Heart right ventricle (tissue), 16 donors: ENCODE results near the gene CCDC188. TPM values are rescaled to one million over a fixed set of nuclear protein-coding genes. Genes with fewer than 3 reads are reported as not detected.

ENCODE experiments used
- ATAC-seq, 8 donors: fragments of 200-7000 bp; cut with Tn5 transposase; one replicate each; pipeline ENCODE4 v1.9.1; 2020; ENCODE audit warnings: mild to moderate bottlenecking in 8 of 8, moderate library complexity in 8 of 8, moderate number of reproducible peaks in 1 of 8
- DNase-seq, 2 donors: peaks; one replicate each; pipeline ENCODE4 v3.0.0-alpha.2; 2020
- H3K27ac ChIP-seq, 10 donors: fragments of 200-600 bp; sonication (generic) in 2 of 10; one replicate each; pipeline versions ENCODE4 v1.5.0 to v1.8.0; 2020 to 2022; ENCODE audit warnings: mild to moderate bottlenecking in 3 of 10
- H3K27me3 ChIP-seq, 7 donors: fragments of 200-600 bp; one replicate each; pipeline ENCODE4 v1.8.0; 2021 to 2022; ENCODE audit warnings: mild to moderate bottlenecking in 2 of 7
- H3K36me3 ChIP-seq, 9 donors: fragments of 200-600 bp; sonication (generic) in 1 of 9; one replicate each; pipeline versions ENCODE4 v1.5.0 to v1.8.0; 2020 to 2022; ENCODE audit warnings: mild to moderate bottlenecking in 2 of 9
- H3K4me1 ChIP-seq, 9 donors: fragments of 200-600 bp; sonication (generic) in 1 of 9; one replicate each; pipeline versions ENCODE4 v1.5.0 to v1.8.0; 2020 to 2022; ENCODE audit warnings: mild to moderate bottlenecking in 4 of 9
- H3K4me3 ChIP-seq, 10 donors: fragments of 200-600 bp; sonication (generic) in 2 of 10; one replicate each; pipeline versions ENCODE4 v1.5.0 to v1.8.0; 2020 to 2022; ENCODE audit warnings: mild to moderate bottlenecking in 7 of 10, moderate library complexity in 2 of 10
- H3K9me3 ChIP-seq, 11 donors: fragments of 200-600 bp in 10 of 11; sonication (generic) in 2 of 11; one replicate each; pipeline versions ENCODE4 v1.5.0 to v1.8.0; 2013 to 2022; ENCODE audit warnings: mild to moderate bottlenecking in 2 of 11, control low read depth in 1 of 11, moderate library complexity in 1 of 11
- WGBS, 2 donors: extraction: QIAGEN DNeasy Blood & Tissue Kit; methylation state at CpG; one replicate each; pipeline ENCODE4 v1.1.7; 2013; ENCODE audit warnings: inconsistent platforms in 1 of 2; 5-methylcytosine and 5-hydroxymethylcytosine counted together
- intact Hi-C, 10 donors: fragments of 100-400 bp; cut with DNase I; formaldehyde crosslinking; loops; one replicate each; pipeline versions ENCODE4 v1.11.1 to v1.14.2; 2022
- polyA plus RNA-seq, 2 donors: library from polyadenylated mRNA; stranded (reverse); fragments of 200-250 nt; gene quantifications; one replicate each; pipeline ENCODE4 v1.2.3, GENCODE V29; 2013
- total RNA-seq, 10 donors: library from RNA; stranded (reverse); fragmentation: NEBNext Ultra II Directional in 3 of 10; extraction: Animal tissue kit (Norgen Biotek cat#: 25700) in 3 of 10; gene quantifications; one replicate each; pipeline versions ENCODE4 v1.2.1 to v1.2.4, GENCODE V29; 2021 to 2023
- TF ChIP-seq, protein P1 (sequence below), 9 donors: fragments of 200-600 bp; sonication (generic) in 2 of 9; IDR thresholded peaks; one replicate each; pipeline versions ENCODE4 v1.5.0 to v1.8.0; 2021 to 2022; ENCODE audit warnings: antibody characterized with exemption in 9 of 9, mild to moderate bottlenecking in 5 of 9, moderate library complexity in 1 of 9
- donor health status: Arrhythmogenic right ventricular cardiomyopathy.
- donor health status: ischemic (EF 13 %, LVEDD 7.1; RV severe dilation, severe dysfunction).
- donor health status: healthy with polysubstance abuse.
- donor health status: DM: no; HTN: yes; CAD: no.
- donor health status: DM: no; HTN: no; CAD: no.
- donor health status: ischemic (EF 25% LVEDD 6.9; RV normal size, moderate dysfunction).
- donor health status: ischemic (EF 25% LVEDD 5.7; RV mildly dilated, moderate dysfunction).
- donor health status: healthy.
- donor health status: DM: yes; HTN: yes; CAD: no.
- donor health status: Ischemic cardiomyopathy.
- donor health status: ischemic (EF 35%, LVEDD 5.7; RV mildly dilated, moderate dysfunction).
- donor health status: nonischemic (EF 11% LVEDD 7.7; RV severe dilation, severe dysfunction).
- donor health status: DM: yes; HTN: yes; CAD: no.
- donor health status: PGD.
- donor health status: ischemic (EF 29% LVEDD 5.4; RV normal size, mild dysfunction).
- donor health status: nonischemic (EF 23%, LVEDD 6.1; RV moderate dilation, normal function).

Gene CCDC188
- total and polyA plus RNA-seq, 12 donors = 0.15 to 2.3 (median 0.51) TPM; not detected in 3

DNA sequence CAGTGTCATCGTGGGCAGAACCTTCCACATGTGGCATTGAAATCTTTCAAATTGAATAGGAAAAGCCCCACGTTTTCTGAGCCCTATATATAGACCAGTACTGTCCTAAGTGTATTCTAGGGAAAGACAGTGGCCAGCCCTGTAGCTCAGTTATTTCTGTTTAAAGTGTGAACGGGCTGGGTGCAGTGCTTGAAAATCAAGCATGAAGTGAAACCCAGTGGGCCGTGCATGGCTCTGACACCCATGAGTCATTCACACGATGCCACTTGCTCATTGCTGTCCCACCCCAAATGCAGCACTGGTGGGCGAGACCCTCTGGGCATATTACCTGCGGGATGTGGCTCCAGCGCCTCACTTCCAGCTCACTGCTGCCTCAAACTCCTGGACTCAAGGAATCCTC, 29.8 kb upstream of the CCDC188 start:
- TF ChIP-seq, protein P1, sequence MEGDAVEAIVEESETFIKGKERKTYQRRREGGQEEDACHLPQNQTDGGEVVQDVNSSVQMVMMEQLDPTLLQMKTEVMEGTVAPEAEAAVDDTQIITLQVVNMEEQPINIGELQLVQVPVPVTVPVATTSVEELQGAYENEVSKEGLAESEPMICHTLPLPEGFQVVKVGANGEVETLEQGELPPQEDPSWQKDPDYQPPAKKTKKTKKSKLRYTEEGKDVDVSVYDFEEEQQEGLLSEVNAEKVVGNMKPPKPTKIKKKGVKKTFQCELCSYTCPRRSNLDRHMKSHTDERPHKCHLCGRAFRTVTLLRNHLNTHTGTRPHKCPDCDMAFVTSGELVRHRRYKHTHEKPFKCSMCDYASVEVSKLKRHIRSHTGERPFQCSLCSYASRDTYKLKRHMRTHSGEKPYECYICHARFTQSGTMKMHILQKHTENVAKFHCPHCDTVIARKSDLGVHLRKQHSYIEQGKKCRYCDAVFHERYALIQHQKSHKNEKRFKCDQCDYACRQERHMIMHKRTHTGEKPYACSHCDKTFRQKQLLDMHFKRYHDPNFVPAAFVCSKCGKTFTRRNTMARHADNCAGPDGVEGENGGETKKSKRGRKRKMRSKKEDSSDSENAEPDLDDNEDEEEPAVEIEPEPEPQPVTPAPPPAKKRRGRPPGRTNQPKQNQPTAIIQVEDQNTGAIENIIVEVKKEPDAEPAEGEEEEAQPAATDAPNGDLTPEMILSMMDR (IDR thresholded peaks at IDR 0.05) = no peak
- no peak for ATAC-seq
- H3K36me3 ChIP-seq = no peaks in the 10 kb centered on the region

DNA sequence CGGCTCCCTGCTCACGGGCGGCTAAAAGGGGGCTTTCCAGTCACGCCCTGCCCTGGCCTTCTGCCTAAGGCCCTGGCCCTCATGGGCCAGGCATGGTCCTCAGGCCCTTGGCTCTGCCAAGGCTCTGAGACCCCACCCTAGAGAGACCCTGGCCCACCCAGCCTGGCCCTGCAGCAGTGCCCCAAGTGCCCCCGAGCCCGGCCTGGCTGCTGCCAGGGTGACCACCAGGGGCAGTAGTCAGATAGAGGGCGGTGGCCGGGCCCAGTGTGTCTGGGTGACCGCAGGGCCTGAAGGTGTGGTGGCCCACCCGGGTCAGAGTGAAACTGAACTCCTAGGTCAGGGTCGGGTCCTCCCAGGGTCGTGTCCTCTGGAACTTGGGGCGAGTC, 29.4 kb upstream of the CCDC188 start:
- DNase-seq (no peak), ATAC-seq (peak in 1 of 8 donors; percentile 7)
- H3K4me1 ChIP-seq = no peaks in the 10 kb centered on the region
- intact Hi-C loops = no loop called here
- H3K27me3 ChIP-seq = peaks cover 0 to 6% (median 0%) of the 10 kb centered on the region in 7 donors
- 86 to 89% methylated on average over 13 of the region's 13 CpGs for WGBS, 2 donors
- no peaks in the 10 kb centered on the region for H3K9me3 ChIP-seq
- no peaks in the 10 kb centered on the region for H3K36me3 ChIP-seq
- H3K27ac ChIP-seq = no peak overlapping the region
- TF ChIP-seq, protein P1 (IDR thresholded peaks at IDR 0.05) = peak in 6 of 9 donors; percentile 6 to 24 (median 16)
- no peak overlapping the region for H3K4me3 ChIP-seq

More for the DNA sequence above, 29.8 kb upstream of the CCDC188 start:
- 86 to 90% methylated on average over 8 of the region's 8 CpGs for WGBS, 2 donors
- peaks cover 0 to 9% (median 0%) of the 10 kb centered on the region in 7 donors for H3K27me3 ChIP-seq
- no peak for DNase-seq
- intact Hi-C loops = no loop called here
- no peak overlapping the region for H3K27ac ChIP-seq
- H3K4me3 ChIP-seq = no peak overlapping the region
- H3K9me3 ChIP-seq = no peaks in the 10 kb centered on the region
- no peaks in the 10 kb centered on the region for H3K4me1 ChIP-seq

DNA sequence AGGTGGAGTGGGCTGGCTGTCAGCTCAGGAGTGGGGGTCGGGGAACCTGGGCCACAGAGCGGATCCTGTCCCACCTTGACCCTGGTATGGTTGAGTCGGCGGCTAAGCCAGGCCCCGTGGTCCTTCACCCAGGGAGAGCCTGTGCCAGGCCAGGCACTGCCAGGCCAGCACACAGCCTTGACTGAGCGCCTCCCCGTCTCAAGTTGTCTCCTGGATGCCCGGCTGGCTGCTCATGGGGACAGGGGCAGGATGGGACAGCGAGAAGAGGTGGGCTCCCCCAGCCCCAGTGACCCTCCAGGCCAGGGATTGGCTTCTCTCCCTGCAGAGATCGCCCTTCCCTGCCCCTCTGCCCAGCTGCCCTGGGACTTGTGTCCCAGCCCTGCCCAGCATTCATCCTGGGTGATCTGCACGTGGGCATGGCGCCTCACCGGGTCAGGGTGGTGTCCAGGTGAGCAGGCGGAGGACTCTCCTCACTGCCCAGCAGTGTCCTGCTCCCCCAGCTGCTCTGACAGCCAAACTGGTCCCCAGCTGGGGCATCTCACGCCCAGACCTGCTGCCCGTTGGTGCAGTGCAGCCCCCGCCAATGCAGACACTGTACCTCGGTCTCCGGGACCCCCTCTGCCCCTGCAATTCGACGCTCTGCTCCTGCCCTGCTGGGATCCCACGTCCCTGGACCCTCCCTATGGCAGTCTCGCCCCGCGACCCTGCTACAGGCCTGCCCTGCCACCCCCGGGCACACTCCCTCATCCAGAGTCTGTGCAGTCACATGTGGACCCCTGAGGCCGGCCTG, 28.8 kb upstream of the CCDC188 start:
- intact Hi-C loops = loop anchor here in 1 of 10 donors (5.0 kb wide), 1 partner anchor 58 kb away; no protein-coding TSS in a partner anchor
- DNase-seq (no peak), ATAC-seq (no peak)
- Histone ChIP-seq H3K36me3 (no peaks in the 10 kb centered on the region), H3K27me3 (peaks cover 0 to 3% (median 0%) of the 10 kb centered on the region in 7 donors), H3K9me3 (no peaks in the 10 kb centered on the region), H3K4me1 (no peaks in the 10 kb centered on the region), H3K4me3 (no peak overlapping the region), H3K27ac (no peak overlapping the region)
- TF ChIP-seq, protein P1 (IDR thresholded peaks at IDR 0.05) = no peak
- 91 to 92% methylated on average over 27 of the region's 27 CpGs for WGBS, 2 donors

DNA sequence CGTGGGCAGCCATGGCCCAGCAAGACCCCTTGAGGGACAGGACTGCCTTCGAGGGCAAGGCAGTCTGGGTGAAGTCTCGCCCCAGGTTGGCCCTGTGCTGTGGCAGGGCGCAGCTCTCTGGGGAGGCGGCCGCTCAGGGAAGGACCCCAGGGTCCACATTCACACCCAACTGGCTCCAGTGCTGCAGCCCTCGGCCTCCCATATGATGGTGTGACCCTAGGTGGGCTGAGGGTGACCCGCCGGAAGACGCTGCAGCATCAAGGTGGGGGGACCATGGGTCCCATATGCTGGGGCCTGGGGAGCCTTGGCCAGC, 28.0 kb upstream of the CCDC188 start:
- 95 to 96% methylated on average over 10 of the region's 10 CpGs for WGBS, 2 donors
- no peaks in the 10 kb centered on the region for H3K9me3 ChIP-seq
- TF ChIP-seq, protein P1 (IDR thresholded peaks at IDR 0.05) = no peak
- no peak for ATAC-seq
- intact Hi-C loops = loop anchor here in 1 of 10 donors (5.0 kb wide), 1 partner anchor 58 kb away; no protein-coding TSS in a partner anchor
- H3K36me3 ChIP-seq = no peaks in the 10 kb centered on the region
- no peaks in the 10 kb centered on the region for H3K4me1 ChIP-seq
- no peak for DNase-seq
- no peaks in the 10 kb centered on the region for H3K27me3 ChIP-seq
- no peak overlapping the region for H3K27ac ChIP-seq
- H3K4me3 ChIP-seq = no peak overlapping the region
